ENCODE data around the gene CHST5.
A peak's percentile ranks its signal among the peaks of the same experiment; 100 is the strongest.

- TF ChIP-seq, protein P1, sequence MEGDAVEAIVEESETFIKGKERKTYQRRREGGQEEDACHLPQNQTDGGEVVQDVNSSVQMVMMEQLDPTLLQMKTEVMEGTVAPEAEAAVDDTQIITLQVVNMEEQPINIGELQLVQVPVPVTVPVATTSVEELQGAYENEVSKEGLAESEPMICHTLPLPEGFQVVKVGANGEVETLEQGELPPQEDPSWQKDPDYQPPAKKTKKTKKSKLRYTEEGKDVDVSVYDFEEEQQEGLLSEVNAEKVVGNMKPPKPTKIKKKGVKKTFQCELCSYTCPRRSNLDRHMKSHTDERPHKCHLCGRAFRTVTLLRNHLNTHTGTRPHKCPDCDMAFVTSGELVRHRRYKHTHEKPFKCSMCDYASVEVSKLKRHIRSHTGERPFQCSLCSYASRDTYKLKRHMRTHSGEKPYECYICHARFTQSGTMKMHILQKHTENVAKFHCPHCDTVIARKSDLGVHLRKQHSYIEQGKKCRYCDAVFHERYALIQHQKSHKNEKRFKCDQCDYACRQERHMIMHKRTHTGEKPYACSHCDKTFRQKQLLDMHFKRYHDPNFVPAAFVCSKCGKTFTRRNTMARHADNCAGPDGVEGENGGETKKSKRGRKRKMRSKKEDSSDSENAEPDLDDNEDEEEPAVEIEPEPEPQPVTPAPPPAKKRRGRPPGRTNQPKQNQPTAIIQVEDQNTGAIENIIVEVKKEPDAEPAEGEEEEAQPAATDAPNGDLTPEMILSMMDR (IDR thresholded peaks at IDR 0.05), result peak; percentile 37
- TF ChIP-seq, protein P2, sequence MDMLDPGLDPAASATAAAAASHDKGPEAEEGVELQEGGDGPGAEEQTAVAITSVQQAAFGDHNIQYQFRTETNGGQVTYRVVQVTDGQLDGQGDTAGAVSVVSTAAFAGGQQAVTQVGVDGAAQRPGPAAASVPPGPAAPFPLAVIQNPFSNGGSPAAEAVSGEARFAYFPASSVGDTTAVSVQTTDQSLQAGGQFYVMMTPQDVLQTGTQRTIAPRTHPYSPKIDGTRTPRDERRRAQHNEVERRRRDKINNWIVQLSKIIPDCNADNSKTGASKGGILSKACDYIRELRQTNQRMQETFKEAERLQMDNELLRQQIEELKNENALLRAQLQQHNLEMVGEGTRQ (IDR thresholded peaks at IDR 0.05; ENCODE audit: borderline replicate concordance, low read depth, low read length), result no peak
- no peak for TF ChIP-seq SMC3 (IDR thresholded peaks at IDR 0.05; ENCODE audit: low read depth, low read length)
- no peak for TF ChIP-seq MEF2A (IDR thresholded peaks at IDR 0.05; ENCODE audit: borderline replicate concordance, low read depth)
- no peak for TF ChIP-seq MXI1 (IDR thresholded peaks at IDR 0.05; ENCODE audit: low read depth, low read length)
- TF ChIP-seq RAD21 (IDR thresholded peaks at IDR 0.05; ENCODE audit: low read length), result peak; percentile 60
These were observed 44.0 kb downstream of the CHST5 start for GRCh38 chr16:75491876-75492275.

Data from SK-N-SH (cell line).